22Rv1 (cell line): ENCODE data around the gene VWA1.

ENCODE experiments used
- H3K27ac ChIP-seq: fragments of 450-650 bp; 2 replicates; pipeline ENCODE4 v1.5.1; 2017
- ZFX ChIP-seq: fragments of 450-650 bp; IDR thresholded peaks from 2 replicates; pipeline ENCODE4 v1.6.1; 2017; ENCODE audit warnings: antibody characterized with exemption, borderline replicate concordance
- TF ChIP-seq, protein P1 (sequence below): fragments of 450-650 bp; IDR thresholded peaks from 2 replicates; pipeline ENCODE4 v1.5.1; 2017; ENCODE audit warnings: mild to moderate bottlenecking

Gene VWA1

GRCh38 chr1:1491601-1492000 is 56.1 kb downstream of the VWA1 start:
- H3K27ac ChIP-seq, result no peak overlapping the region
- no peak for TF ChIP-seq ZFX
- TF ChIP-seq, protein P1, sequence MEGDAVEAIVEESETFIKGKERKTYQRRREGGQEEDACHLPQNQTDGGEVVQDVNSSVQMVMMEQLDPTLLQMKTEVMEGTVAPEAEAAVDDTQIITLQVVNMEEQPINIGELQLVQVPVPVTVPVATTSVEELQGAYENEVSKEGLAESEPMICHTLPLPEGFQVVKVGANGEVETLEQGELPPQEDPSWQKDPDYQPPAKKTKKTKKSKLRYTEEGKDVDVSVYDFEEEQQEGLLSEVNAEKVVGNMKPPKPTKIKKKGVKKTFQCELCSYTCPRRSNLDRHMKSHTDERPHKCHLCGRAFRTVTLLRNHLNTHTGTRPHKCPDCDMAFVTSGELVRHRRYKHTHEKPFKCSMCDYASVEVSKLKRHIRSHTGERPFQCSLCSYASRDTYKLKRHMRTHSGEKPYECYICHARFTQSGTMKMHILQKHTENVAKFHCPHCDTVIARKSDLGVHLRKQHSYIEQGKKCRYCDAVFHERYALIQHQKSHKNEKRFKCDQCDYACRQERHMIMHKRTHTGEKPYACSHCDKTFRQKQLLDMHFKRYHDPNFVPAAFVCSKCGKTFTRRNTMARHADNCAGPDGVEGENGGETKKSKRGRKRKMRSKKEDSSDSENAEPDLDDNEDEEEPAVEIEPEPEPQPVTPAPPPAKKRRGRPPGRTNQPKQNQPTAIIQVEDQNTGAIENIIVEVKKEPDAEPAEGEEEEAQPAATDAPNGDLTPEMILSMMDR, result no peak
